Neural cell (in vitro differentiated cells): ENCODE measurements around the gene ACHE. TPM values are rescaled to one million over a fixed set of nuclear protein-coding genes. Genes with fewer than 3 reads are reported as not detected.
A peak's percentile ranks its signal among the peaks of the same experiment; 100 is the strongest.

Source experiments
- H2AFZ ChIP-seq: fragments of 200-600, 300-800 bp; sonication (generic), shearing (Covaris generic); 2 replicates; pipeline ENCODE4 v1.6.0; 2014; ENCODE audit warnings: low read depth, mild to moderate bottlenecking, antibody characterized with exemption, low read length, moderate library complexity
- H3F3A ChIP-seq: fragments of 200-600 bp; shearing (Covaris generic); 2 replicates; pipeline ENCODE4 v1.6.1; 2016; ENCODE audit warnings: mild to moderate bottlenecking, moderate library complexity, mixed read lengths, antibody characterized with exemption, low read length; ENCODE audit not compliant: insufficient read depth, poor library complexity, severe bottlenecking
- H3K27ac ChIP-seq: fragments of 200-600, 300-800 bp; sonication (generic), shearing (Covaris generic); 2 replicates; pipeline ENCODE4 v1.5.1; 2014; ENCODE audit warnings: mild to moderate bottlenecking, low read length, moderate library complexity
- H3K27me3 ChIP-seq: fragments of 300-800, 200-600 bp; sonication (generic), shearing (Covaris generic); 2 replicates; pipeline ENCODE4 v1.6.0; 2014; ENCODE audit warnings: mild to moderate bottlenecking, low read depth, low read length, moderate library complexity; ENCODE audit not compliant: insufficient read depth
- H3K36me3 ChIP-seq: fragments of 300-800, 200-600 bp; sonication (generic), shearing (Covaris generic); 2 replicates; pipeline ENCODE4 v1.5.1; 2014; ENCODE audit warnings: mild to moderate bottlenecking, antibody characterized with exemption, low read length, moderate library complexity; ENCODE audit not compliant: insufficient read depth
- H3K4me2 ChIP-seq: fragments of 300-800, 200-600 bp; sonication (generic), shearing (Covaris generic); 2 replicates; pipeline ENCODE4 v1.6.0; 2014; ENCODE audit warnings: mild to moderate bottlenecking, low read length
- H3K4me3 ChIP-seq: fragments of 300-800, 200-600 bp; sonication (generic), shearing (Covaris generic); 2 replicates; pipeline ENCODE4 v1.5.1; 2014; ENCODE audit warnings: mild to moderate bottlenecking, low read length, moderate library complexity
- H3K79me2 ChIP-seq: fragments of 200-600 bp; shearing (Covaris generic); replicated peaks from 2 replicates; pipeline ENCODE4 v1.6.0; 2014; ENCODE audit warnings: mild to moderate bottlenecking, low read length, moderate library complexity; ENCODE audit not compliant: insufficient read depth
- H3K9ac ChIP-seq: fragments of 300-800, 200-600 bp; sonication (generic), shearing (Covaris generic); 2 replicates; pipeline ENCODE4 v1.6.1; 2016; ENCODE audit warnings: mild to moderate bottlenecking, low read length, mixed read lengths
- H3K9me2 ChIP-seq: fragments of 200-600 bp; shearing (Covaris generic); 2 replicates; pipeline ENCODE4 v1.6.1; 2016; ENCODE audit warnings: mild to moderate bottlenecking, low read length, mixed read lengths; ENCODE audit not compliant: insufficient read depth
- H3K9me3 ChIP-seq: fragments of 200-600, 300-800 bp; sonication (generic), shearing (Covaris generic); 2 replicates; pipeline ENCODE4 v1.6.1; 2016; ENCODE audit warnings: mild to moderate bottlenecking, mixed run types, low read length, moderate library complexity, mixed read lengths
- H4K20me1 ChIP-seq: fragments of 200-600 bp; shearing (Covaris generic); 2 replicates; pipeline ENCODE4 v1.6.1; 2016; ENCODE audit warnings: mild to moderate bottlenecking, mixed run types; ENCODE audit not compliant: insufficient read depth
- EP300 ChIP-seq: fragments of 450-650 bp; conservative IDR thresholded peaks from 2 replicates; pipeline ENCODE4 v1.6.1; 2014; ENCODE audit warnings: antibody characterized with exemption, mild to moderate bottlenecking, moderate library complexity; ENCODE audit not compliant: poor library complexity, severe bottlenecking
- EZH2 ChIP-seq: fragments of 200-600, 300-800 bp; shearing (Covaris generic), sonication (generic); IDR thresholded peaks from 2 replicates; pipeline ENCODE4 v1.6.1; 2014; ENCODE audit warnings: antibody characterized with exemption, low read length, borderline replicate concordance, mild to moderate bottlenecking; ENCODE audit not compliant: insufficient read depth, poor library complexity, severe bottlenecking
- MXI1 ChIP-seq: fragments of 450-650 bp; conservative IDR thresholded peaks from 2 replicates; pipeline ENCODE4 v1.6.1; 2014; ENCODE audit warnings: antibody characterized with exemption, mild to moderate bottlenecking; ENCODE audit not compliant: poor library complexity, severe bottlenecking
- POLR2AphosphoS5 ChIP-seq: IDR thresholded peaks from 2 replicates; pipeline ENCODE4 v1.6.1; 2012
- RAD21 ChIP-seq: fragments of 450-650 bp; conservative IDR thresholded peaks from 2 replicates; pipeline ENCODE4 v1.6.1; 2014; ENCODE audit warnings: antibody characterized with exemption, mild to moderate bottlenecking, moderate library complexity
- SMC3 ChIP-seq: fragments of 450-650 bp; conservative IDR thresholded peaks from 2 replicates; pipeline ENCODE4 v1.6.1; 2014; ENCODE audit warnings: antibody characterized with exemption, mild to moderate bottlenecking, moderate library complexity; ENCODE audit not compliant: poor library complexity
- TAF1 ChIP-seq: IDR thresholded peaks from 2 replicates; pipeline ENCODE4 v1.6.1; 2012; ENCODE audit warnings: low read depth
- polyA plus RNA-seq: library from polyadenylated mRNA; depleted of rRNA; stranded (reverse); fragments of >200 nt; gene quantifications from 2 replicates; pipeline ENCODE4 v1.2.3, GENCODE V29; 2014
- TF ChIP-seq, protein P1 (sequence below): fragments of 450-650 bp; IDR thresholded peaks from 2 replicates; pipeline ENCODE4 v1.5.1; 2014; ENCODE audit warnings: antibody characterized with exemption, mild to moderate bottlenecking, moderate library complexity; ENCODE audit not compliant: poor library complexity, severe bottlenecking
- TF ChIP-seq, protein P2 (sequence below): IDR thresholded peaks from 2 replicates; pipeline ENCODE4 v1.6.1; 2012; ENCODE audit warnings: borderline replicate concordance

Gene ACHE
- polyA plus RNA-seq, 1 donor from 2014 or later: 12.2 TPM

DNA sequence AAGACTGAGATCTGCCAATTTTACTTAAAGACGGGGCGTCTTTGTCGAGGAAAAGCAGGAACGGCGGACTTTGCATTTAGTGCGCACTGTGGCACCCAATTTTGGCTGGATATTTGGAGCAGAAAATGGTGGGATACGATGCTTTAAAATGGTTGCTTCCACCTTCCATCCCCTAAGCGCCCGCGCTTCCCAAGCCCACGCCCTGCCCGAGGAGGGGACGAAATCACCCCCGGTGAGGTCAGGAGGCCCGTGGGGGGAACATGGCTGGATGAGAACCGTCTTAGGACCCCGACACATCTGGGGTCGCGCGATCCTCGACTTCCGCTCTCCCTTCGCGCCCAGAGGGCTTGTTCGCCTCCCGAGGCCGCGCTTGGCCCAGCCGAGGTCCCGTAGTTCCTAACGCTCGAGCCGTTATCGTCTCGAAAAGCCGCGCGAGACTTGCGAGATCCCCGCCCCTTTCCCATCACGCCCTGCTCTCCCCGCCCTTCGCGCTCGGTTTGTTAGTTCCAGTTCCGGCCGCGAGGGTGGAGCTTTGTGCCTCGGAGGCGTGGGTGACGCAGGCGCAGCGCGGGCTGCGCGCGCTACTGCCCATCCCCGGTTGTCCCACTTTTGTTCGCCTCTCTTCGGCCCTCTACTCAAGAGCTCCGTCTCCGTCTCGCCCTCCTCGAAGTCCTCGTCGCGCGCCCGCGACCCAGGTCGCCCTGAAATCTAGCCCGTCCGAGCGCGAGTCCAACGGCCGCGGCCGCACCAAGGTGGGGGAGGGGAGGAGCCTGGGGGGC, 20.9 kb downstream of the ACHE start, which contains the start of gene SRRT (continued):
- peak; percentile 83 for TF ChIP-seq MXI1

DNA sequence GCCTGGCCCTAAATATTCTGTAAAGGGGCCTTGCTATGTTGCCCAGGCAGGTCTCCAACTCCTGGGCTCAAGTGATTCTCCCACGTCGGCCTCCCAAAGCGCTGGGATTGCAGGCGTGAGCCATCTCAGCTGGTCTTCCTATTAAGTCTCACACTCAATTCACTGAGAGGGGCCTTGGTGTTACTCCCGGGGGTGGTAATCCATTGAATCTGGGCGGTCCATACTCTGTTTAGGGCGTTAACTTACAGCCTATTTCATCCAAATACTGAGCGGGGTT, 21.4 kb downstream of the ACHE start:
- H3K36me3 ChIP-seq: no peaks in the 10 kb centered on the region
- peak overlapping the region; percentile 99 for H3K27ac ChIP-seq
- no peaks in the 10 kb centered on the region for H3K9me3 ChIP-seq
- H3F3A ChIP-seq: no peaks in the 10 kb centered on the region
- H3K9ac ChIP-seq: peak overlapping the region; percentile 99
- TF ChIP-seq, protein P1, sequence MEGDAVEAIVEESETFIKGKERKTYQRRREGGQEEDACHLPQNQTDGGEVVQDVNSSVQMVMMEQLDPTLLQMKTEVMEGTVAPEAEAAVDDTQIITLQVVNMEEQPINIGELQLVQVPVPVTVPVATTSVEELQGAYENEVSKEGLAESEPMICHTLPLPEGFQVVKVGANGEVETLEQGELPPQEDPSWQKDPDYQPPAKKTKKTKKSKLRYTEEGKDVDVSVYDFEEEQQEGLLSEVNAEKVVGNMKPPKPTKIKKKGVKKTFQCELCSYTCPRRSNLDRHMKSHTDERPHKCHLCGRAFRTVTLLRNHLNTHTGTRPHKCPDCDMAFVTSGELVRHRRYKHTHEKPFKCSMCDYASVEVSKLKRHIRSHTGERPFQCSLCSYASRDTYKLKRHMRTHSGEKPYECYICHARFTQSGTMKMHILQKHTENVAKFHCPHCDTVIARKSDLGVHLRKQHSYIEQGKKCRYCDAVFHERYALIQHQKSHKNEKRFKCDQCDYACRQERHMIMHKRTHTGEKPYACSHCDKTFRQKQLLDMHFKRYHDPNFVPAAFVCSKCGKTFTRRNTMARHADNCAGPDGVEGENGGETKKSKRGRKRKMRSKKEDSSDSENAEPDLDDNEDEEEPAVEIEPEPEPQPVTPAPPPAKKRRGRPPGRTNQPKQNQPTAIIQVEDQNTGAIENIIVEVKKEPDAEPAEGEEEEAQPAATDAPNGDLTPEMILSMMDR: no peak
- no peak for TF ChIP-seq EZH2
- TF ChIP-seq EP300: no peak
- TF ChIP-seq POLR2AphosphoS5: no peak
- no peak for TF ChIP-seq MXI1
- TF ChIP-seq SMC3: no peak
- no peak for TF ChIP-seq TAF1
- TF ChIP-seq, protein P2, sequence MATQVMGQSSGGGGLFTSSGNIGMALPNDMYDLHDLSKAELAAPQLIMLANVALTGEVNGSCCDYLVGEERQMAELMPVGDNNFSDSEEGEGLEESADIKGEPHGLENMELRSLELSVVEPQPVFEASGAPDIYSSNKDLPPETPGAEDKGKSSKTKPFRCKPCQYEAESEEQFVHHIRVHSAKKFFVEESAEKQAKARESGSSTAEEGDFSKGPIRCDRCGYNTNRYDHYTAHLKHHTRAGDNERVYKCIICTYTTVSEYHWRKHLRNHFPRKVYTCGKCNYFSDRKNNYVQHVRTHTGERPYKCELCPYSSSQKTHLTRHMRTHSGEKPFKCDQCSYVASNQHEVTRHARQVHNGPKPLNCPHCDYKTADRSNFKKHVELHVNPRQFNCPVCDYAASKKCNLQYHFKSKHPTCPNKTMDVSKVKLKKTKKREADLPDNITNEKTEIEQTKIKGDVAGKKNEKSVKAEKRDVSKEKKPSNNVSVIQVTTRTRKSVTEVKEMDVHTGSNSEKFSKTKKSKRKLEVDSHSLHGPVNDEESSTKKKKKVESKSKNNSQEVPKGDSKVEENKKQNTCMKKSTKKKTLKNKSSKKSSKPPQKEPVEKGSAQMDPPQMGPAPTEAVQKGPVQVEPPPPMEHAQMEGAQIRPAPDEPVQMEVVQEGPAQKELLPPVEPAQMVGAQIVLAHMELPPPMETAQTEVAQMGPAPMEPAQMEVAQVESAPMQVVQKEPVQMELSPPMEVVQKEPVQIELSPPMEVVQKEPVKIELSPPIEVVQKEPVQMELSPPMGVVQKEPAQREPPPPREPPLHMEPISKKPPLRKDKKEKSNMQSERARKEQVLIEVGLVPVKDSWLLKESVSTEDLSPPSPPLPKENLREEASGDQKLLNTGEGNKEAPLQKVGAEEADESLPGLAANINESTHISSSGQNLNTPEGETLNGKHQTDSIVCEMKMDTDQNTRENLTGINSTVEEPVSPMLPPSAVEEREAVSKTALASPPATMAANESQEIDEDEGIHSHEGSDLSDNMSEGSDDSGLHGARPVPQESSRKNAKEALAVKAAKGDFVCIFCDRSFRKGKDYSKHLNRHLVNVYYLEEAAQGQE: no peak
- TF ChIP-seq RAD21: no peak
- H4K20me1 ChIP-seq: no peaks in the 10 kb centered on the region
- peak overlapping the region; percentile 99 for H2AFZ ChIP-seq
- peak overlapping the region; percentile 95 for H3K4me3 ChIP-seq
- no peaks in the 10 kb centered on the region for H3K27me3 ChIP-seq
- no peaks in the 10 kb centered on the region for H3K9me2 ChIP-seq
- H3K4me2 ChIP-seq: peak overlapping the region; percentile 91
- H3K79me2 ChIP-seq: peaks cover 42% of the 10 kb centered on the region

DNA sequence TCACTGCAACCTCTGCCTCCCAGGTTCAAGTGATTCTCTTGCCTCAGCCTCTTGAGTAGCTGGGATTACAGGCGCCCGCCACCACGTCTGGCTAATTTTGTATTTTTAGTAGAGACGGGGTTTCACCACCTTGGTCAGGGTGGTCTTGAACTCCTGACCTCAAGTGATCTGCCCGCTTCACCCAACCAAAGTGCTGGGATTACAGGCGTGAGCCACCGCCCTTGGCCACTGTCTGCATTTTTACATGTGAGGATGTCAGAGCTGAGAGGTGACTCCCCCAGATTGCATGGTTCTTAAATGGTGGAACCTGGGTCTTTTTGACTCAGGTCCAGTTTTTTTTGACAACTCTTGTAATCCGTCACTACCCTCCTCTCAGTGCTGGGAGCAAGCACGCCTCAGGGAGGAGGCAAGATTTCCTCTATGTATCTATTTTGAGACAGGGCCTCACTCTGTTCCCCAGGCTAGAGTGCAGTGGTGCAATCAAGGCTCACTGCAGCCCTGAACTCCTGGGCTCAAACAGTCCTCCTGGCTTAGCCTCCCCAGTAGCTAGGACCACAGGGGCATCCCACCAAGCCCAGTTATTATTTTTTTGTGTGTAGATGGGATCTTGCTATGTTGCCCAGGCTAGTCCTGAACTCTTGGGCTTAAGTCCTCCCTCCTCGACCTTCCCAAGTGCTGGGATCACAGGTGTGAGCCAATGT, 21.9 kb downstream of the ACHE start:
- peak overlapping the region; percentile 95 for H3K4me3 ChIP-seq
- H3K9me2 ChIP-seq: no peaks in the 10 kb centered on the region
- peaks cover 38% of the 10 kb centered on the region for H3K79me2 ChIP-seq
- H3F3A ChIP-seq: no peaks in the 10 kb centered on the region
- no peaks in the 10 kb centered on the region for H3K36me3 ChIP-seq
- no peaks in the 10 kb centered on the region for H4K20me1 ChIP-seq
- peak overlapping the region; percentile 91 for H3K4me2 ChIP-seq
- H3K9me3 ChIP-seq: no peaks in the 10 kb centered on the region
- peak overlapping the region; percentile 99 for H2AFZ ChIP-seq
- no peaks in the 10 kb centered on the region for H3K27me3 ChIP-seq
- peak overlapping the region; percentile 99 for H3K9ac ChIP-seq
- TF ChIP-seq RAD21 (no peak), MXI1 (no peak), EZH2 (no peak), TAF1 (no peak), EP300 (no peak), SMC3 (no peak), POLR2AphosphoS5 (no peak)
- TF ChIP-seq, protein P1: no peak
- TF ChIP-seq, protein P2: no peak
- H3K27ac ChIP-seq: peak overlapping the region; percentile 99
